Measurements from ENCODE around the gene OAS3. TPM values are rescaled to one million over a fixed set of nuclear protein-coding genes. Genes with fewer than 3 reads are reported as not detected.

Gene OAS3
- total RNA-seq, 1 experiment from 2014 or later: 29.5 TPM

DNA sequence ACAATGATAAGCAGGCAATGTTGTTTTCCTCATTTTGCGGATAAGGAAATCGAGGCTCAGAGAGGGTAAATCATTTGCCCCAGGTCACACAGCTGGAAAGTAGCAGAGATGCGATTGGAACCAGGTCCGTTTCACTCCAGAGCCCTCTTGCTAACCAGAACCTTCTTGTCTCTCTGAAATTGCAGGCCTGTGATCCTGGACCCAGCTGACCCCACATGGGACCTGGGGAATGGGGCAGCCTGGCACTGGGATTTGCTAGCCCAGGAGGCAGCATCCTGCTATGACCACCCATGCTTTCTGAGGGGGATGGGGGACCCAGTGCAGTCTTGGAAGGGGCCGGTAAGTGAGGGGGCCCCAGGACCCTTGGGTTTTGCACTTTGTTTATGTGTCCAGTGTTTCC is 9.5 kb downstream of the OAS3 start:
- Histone ChIP-seq H3K4me3 (replicated peaks in 1 of 2; ENCODE audit: low read depth in 1 of 2, low read length in 2 of 2) (no peak overlapping the region), H4K20me1 (ENCODE audit: insufficient read depth) (no peaks in the 10 kb centered on the region), H3K9ac (ENCODE audit: low read length) (no peak overlapping the region), H3K27me3 (ENCODE audit: insufficient read depth, low read length) (no peaks in the 10 kb centered on the region), H3K9me2 (ENCODE audit: insufficient read depth) (no peaks in the 10 kb centered on the region), H3K9me3 (ENCODE audit: control insufficient read depth in 1 of 2, insufficient read depth in 1 of 2, low read depth in 1 of 2, low read length in 2 of 2) (no peaks in the 10 kb centered on the region), H3K79me2 (ENCODE audit: insufficient read depth, low read length) (no peaks in the 10 kb centered on the region), H2AFZ (ENCODE audit: low read depth, low read length, poor library complexity, severe bottlenecking) (no peak overlapping the region), H3K27ac (ENCODE audit: low read depth, low read length) (no peak overlapping the region), H3K4me2 (ENCODE audit: low read length) (no peak overlapping the region), H3K36me3 (ENCODE audit: control insufficient read depth in 1 of 2, insufficient read depth in 2 of 2, low read length in 2 of 2) (peaks cover 0 to 3% of the 10 kb centered on the region in 2 experiments; a peak in 2 of 4 replicates), H3K4me1 (ENCODE audit: control insufficient read depth in 1 of 2, insufficient read depth in 2 of 2, low read length in 2 of 2) (no peaks in the 10 kb centered on the region)
- no peak for DNase-seq (ENCODE audit: low read depth, low spot score)
- TF ChIP-seq ELF1 (IDR thresholded peaks at IDR 0.05; ENCODE audit: borderline replicate concordance, low read depth): no peak
- no peak for TF ChIP-seq POLR2AphosphoS5 (IDR thresholded peaks at IDR 0.05; ENCODE audit: low read depth, low read length)
- TF ChIP-seq FOSL1 (IDR thresholded peaks at IDR 0.05; ENCODE audit: low read depth): no peak
- TF ChIP-seq CBX3 (IDR thresholded peaks at IDR 0.05; ENCODE audit: low read depth): no peak
- POLR2A ChIA-PET: no interaction called here
- RAD21 ChIA-PET (ENCODE audit: low non-redundant PET in 1 of 2, low total read pairs in 2 of 2, uncharacterized antibody in 2 of 2, unreplicated experiment in 2 of 2): no interaction called here
- CTCF ChIA-PET: no interaction called here
- no peak for ATAC-seq
- BruUV-seq (replicated peaks): no TSS peak
- intact Hi-C loops (cut with micrococcal nuclease): no loop called here

- ATAC-seq (no peak), DNase-seq (ENCODE audit: low read depth, low spot score) (no peak)
- Histone ChIP-seq H3K79me2 (ENCODE audit: insufficient read depth, low read length) (no peaks in the 10 kb centered on the region), H2AFZ (ENCODE audit: low read depth, low read length, poor library complexity, severe bottlenecking) (no peak overlapping the region), H3K4me3 (replicated peaks in 1 of 2; ENCODE audit: low read depth in 1 of 2, low read length in 2 of 2) (no peak overlapping the region), H3K27ac (ENCODE audit: low read depth, low read length) (no peak overlapping the region), H3K9me3 (ENCODE audit: control insufficient read depth in 1 of 2, insufficient read depth in 1 of 2, low read depth in 1 of 2, low read length in 2 of 2) (no peaks in the 10 kb centered on the region), H3K27me3 (ENCODE audit: insufficient read depth, low read length) (no peaks in the 10 kb centered on the region), H3K4me1 (ENCODE audit: control insufficient read depth in 1 of 2, insufficient read depth in 2 of 2, low read length in 2 of 2) (no peaks in the 10 kb centered on the region), H3K36me3 (ENCODE audit: control insufficient read depth in 1 of 2, insufficient read depth in 2 of 2, low read length in 2 of 2) (peaks cover 0 to 3% of the 10 kb centered on the region in 2 experiments; a peak in 2 of 4 replicates), H3K9me2 (ENCODE audit: insufficient read depth) (no peaks in the 10 kb centered on the region), H3K4me2 (ENCODE audit: low read length) (no peak overlapping the region), H4K20me1 (ENCODE audit: insufficient read depth) (no peaks in the 10 kb centered on the region), H3K9ac (ENCODE audit: low read length) (no peak overlapping the region)
- ChIA-PET RAD21 (ENCODE audit: low non-redundant PET in 1 of 2, low total read pairs in 2 of 2, uncharacterized antibody in 2 of 2, unreplicated experiment in 2 of 2) (no interaction called here), POLR2A (no interaction called here), CTCF (no interaction called here)
- no TSS peak for BruUV-seq (replicated peaks)
- intact Hi-C loops (cut with micrococcal nuclease): no loop called here
- TF ChIP-seq CEBPB (IDR thresholded peaks at IDR 0.05; ENCODE audit: low read depth) (no peak), EZH2phosphoT487 (IDR thresholded peaks at IDR 0.05; ENCODE audit: borderline replicate concordance) (no peak), POLR2A (IDR thresholded peaks at IDR 0.05; ENCODE audit: borderline replicate concordance, extremely low read depth, insufficient read depth, insufficient read length) (no peak), YY1 (IDR thresholded peaks at IDR 0.05; ENCODE audit: extremely low read depth, insufficient replicate concordance, low read depth, low read length) (no peak), FOSL1 (IDR thresholded peaks at IDR 0.05; ENCODE audit: low read depth) (no peak), JUND (IDR thresholded peaks at IDR 0.05) (no peak), ELF1 (IDR thresholded peaks at IDR 0.05; ENCODE audit: borderline replicate concordance, low read depth) (no peak), SRF (IDR thresholded peaks at IDR 0.05; ENCODE audit: low read depth) (no peak), ZNF274 (IDR thresholded peaks at IDR 0.05; ENCODE audit: low read depth, low read length) (no peak), EZH2 (IDR thresholded peaks at IDR 0.05) (no peak), CBX3 (IDR thresholded peaks at IDR 0.05; ENCODE audit: low read depth) (no peak), ZFX (IDR thresholded peaks at IDR 0.05) (no peak)
- TF ChIP-seq, protein P1, sequence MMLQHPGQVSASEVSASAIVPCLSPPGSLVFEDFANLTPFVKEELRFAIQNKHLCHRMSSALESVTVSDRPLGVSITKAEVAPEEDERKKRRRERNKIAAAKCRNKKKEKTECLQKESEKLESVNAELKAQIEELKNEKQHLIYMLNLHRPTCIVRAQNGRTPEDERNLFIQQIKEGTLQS (IDR thresholded peaks at IDR 0.05): no peak
Observed at GRCh38 chr12:112948806-112949205, 10.5 kb downstream of the OAS3 start.
